Smooth muscle cell of the brain vasculature (primary cell): ENCODE results near the gene STX12.
"Not testable (repeated sequence)": the region's sequence is repeated elsewhere in the genome, so short reads cannot be mapped to it uniquely, and the experiment has no call there.

Experiments used
- DNase-seq: peaks from one replicate; pipeline ENCODE4 v3.0.0-alpha.2; 2012; ENCODE audit warnings: low read depth, low spot score

The STX12 gene

GRCh38 chr1:27830621-27831440 lies 57.8 kb downstream of the STX12 start, which contains the start of gene PPP1R8:
TSS of gene PPP1R8 (plus strand) at chr1:27830782. CDS start at chr1:27830836, 54 bp downstream.
- peak; percentile 93 for DNase-seq

GRCh38 chr1:27831568-27832410 lies 58.8 kb downstream of the STX12 start:
- no peak for DNase-seq

GRCh38 chr1:27832762-27833161 lies 59.7 kb downstream of the STX12 start:
- DNase-seq, result no peak

GRCh38 chr1:27833470-27833869 lies 60.5 kb downstream of the STX12 start:
- no peak for DNase-seq

GRCh38 chr1:27835046-27835445 lies 62.0 kb downstream of the STX12 start:
- no peak for DNase-seq

GRCh38 chr1:27835501-27835900 lies 62.5 kb downstream of the STX12 start:
- no peak for DNase-seq

- no peak for DNase-seq
Observed at GRCh38 chr1:27849951-27850350, 76.9 kb downstream of the STX12 start.

GRCh38 chr1:27855085-27855484 lies 82.1 kb downstream of the STX12 start:
- DNase-seq, result no peak

GRCh38 chr1:27856561-27857343 lies 83.7 kb downstream of the STX12 start:
- no peak for DNase-seq

GRCh38 chr1:27857552-27857951 lies 84.5 kb downstream of the STX12 start:
- DNase-seq, result not testable (repeated sequence)

- peak; percentile 80 for DNase-seq
Observed at GRCh38 chr1:27858072-27858948, 85.3 kb downstream of the STX12 start.

GRCh38 chr1:27858949-27859576 lies 86.0 kb downstream of the STX12 start:
- DNase-seq, result no peak

- DNase-seq, result no peak
Observed at GRCh38 chr1:27861436-27861835, 88.4 kb downstream of the STX12 start.

GRCh38 chr1:27862004-27862403 lies 89.0 kb downstream of the STX12 start:
- DNase-seq, result no peak

- DNase-seq, result peak; percentile 83
Observed at GRCh38 chr1:27862671-27863537, 89.9 kb downstream of the STX12 start.

- DNase-seq, result no peak
Observed at GRCh38 chr1:27863538-27863915, 90.5 kb downstream of the STX12 start.

- no peak for DNase-seq
Observed at GRCh38 chr1:27864264-27864895, 91.4 kb downstream of the STX12 start.

- no peak for DNase-seq
Observed at GRCh38 chr1:27865821-27866220, 92.8 kb downstream of the STX12 start.

- no peak for DNase-seq
Observed at GRCh38 chr1:27868556-27868931, 95.5 kb downstream of the STX12 start.
